ENCODE data around the gene PDLIM7.

Gene PDLIM7

GRCh38 chr5:177524539-177524900 is 27.1 kb upstream of the PDLIM7 start:
- no peak for DNase-seq

- no peak for DNase-seq
These were observed 26.5 kb upstream of the PDLIM7 start for GRCh38 chr5:177523711-177524538.

GRCh38 chr5:177520916-177521513 is 23.6 kb upstream of the PDLIM7 start:
- DNase-seq: no peak

GRCh38 chr5:177520271-177520670 is 22.9 kb upstream of the PDLIM7 start:
- no peak for DNase-seq

- no peak for DNase-seq
These were observed 22.2 kb upstream of the PDLIM7 start for GRCh38 chr5:177519463-177520235.

GRCh38 chr5:177516601-177517568 is 19.5 kb upstream of the PDLIM7 start, which contains the start of gene DDX41:
DDX41 (minus strand) TSS chr5:177516961; CDS start chr5:177516945, 16 bp downstream.
- DNase-seq: peak; percentile 87

GRCh38 chr5:177515580-177515979 is 18.2 kb upstream of the PDLIM7 start:
- no peak for DNase-seq

- no peak for DNase-seq
These were observed 17.1 kb upstream of the PDLIM7 start for GRCh38 chr5:177514541-177514940.

GRCh38 chr5:177513500-177513899 is 16.1 kb upstream of the PDLIM7 start:
- no peak for DNase-seq

- no peak for DNase-seq
These were observed 15.5 kb upstream of the PDLIM7 start for GRCh38 chr5:177512736-177513380.

- no peak for DNase-seq
These were observed 14.6 kb upstream of the PDLIM7 start for GRCh38 chr5:177511796-177512675.

- no peak for DNase-seq
These were observed 13.8 kb upstream of the PDLIM7 start for GRCh38 chr5:177511181-177511580.

- DNase-seq: no peak
These were observed 13.2 kb upstream of the PDLIM7 start for GRCh38 chr5:177510567-177511053.

GRCh38 chr5:177509991-177510566 is 12.7 kb upstream of the PDLIM7 start:
- no peak for DNase-seq

- DNase-seq: no peak
These were observed 12.1 kb upstream of the PDLIM7 start, which contains the start of gene DOK3 for GRCh38 chr5:177509381-177509951. DOK3 (minus strand) TSS chr5:177509826; CDS start chr5:177509540, 286 bp downstream.

GRCh38 chr5:177508837-177509236 is 11.4 kb upstream of the PDLIM7 start:
- no peak for DNase-seq

- DNase-seq: no peak
These were observed 10.8 kb upstream of the PDLIM7 start for GRCh38 chr5:177508221-177508611.

- no peak for DNase-seq
These were observed 10.3 kb upstream of the PDLIM7 start for GRCh38 chr5:177507596-177508220.

- DNase-seq: no peak
These were observed 9.8 kb upstream of the PDLIM7 start for GRCh38 chr5:177507165-177507564.

All from NCI-H510A (cell line).